ENCODE data around the gene MCM3. TPM values are rescaled to one million over a fixed set of nuclear protein-coding genes. Genes with fewer than 3 reads are reported as not detected.

The MCM3 gene
- total RNA-seq, 1 donor from 2014 or later, result 122 TPM

DNA sequence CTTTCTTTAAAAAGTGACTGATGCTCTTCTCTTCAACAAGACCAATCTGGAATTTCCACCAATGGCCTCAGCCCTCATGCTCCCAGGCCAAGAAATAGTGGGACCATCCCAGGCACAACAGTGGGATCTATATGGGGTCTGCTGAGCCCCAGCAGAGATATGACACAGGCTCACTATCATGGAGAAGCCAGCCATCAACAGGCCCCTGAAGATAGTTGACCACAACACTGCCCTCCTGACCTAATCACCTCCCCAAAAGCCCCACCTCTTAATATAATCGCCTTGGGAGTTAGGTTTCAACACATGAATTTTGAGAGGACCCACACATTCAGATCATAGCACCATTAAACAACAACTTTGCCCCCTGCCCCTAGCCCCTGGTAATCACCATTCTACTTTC lies 16.8 kb upstream of the MCM3 start:
- H3K27ac Mint-ChIP-seq, result no peak overlapping the region
- TF ChIP-seq, protein P1, sequence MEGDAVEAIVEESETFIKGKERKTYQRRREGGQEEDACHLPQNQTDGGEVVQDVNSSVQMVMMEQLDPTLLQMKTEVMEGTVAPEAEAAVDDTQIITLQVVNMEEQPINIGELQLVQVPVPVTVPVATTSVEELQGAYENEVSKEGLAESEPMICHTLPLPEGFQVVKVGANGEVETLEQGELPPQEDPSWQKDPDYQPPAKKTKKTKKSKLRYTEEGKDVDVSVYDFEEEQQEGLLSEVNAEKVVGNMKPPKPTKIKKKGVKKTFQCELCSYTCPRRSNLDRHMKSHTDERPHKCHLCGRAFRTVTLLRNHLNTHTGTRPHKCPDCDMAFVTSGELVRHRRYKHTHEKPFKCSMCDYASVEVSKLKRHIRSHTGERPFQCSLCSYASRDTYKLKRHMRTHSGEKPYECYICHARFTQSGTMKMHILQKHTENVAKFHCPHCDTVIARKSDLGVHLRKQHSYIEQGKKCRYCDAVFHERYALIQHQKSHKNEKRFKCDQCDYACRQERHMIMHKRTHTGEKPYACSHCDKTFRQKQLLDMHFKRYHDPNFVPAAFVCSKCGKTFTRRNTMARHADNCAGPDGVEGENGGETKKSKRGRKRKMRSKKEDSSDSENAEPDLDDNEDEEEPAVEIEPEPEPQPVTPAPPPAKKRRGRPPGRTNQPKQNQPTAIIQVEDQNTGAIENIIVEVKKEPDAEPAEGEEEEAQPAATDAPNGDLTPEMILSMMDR (conservative IDR thresholded peaks at IDR 0.05), result no peak
- H3K4me3 Mint-ChIP-seq, result no peak overlapping the region
- peaks cover 19% of the 10 kb centered on the region for H3K4me1 Mint-ChIP-seq (ENCODE audit: unreplicated experiment)
- DNase-seq (ENCODE audit: extremely low spot score, unreplicated experiment), result no peak
- H3K36me3 Mint-ChIP-seq, result no peaks in the 10 kb centered on the region
- peaks cover 4% of the 10 kb centered on the region for H3K9me3 Mint-ChIP-seq
- no peaks in the 10 kb centered on the region for H3K27me3 Mint-ChIP-seq

- no peaks in the 10 kb centered on the region for H3K36me3 Mint-ChIP-seq
- TF ChIP-seq, protein P1 (conservative IDR thresholded peaks at IDR 0.05), result no peak
- no peaks in the 10 kb centered on the region for H3K27me3 Mint-ChIP-seq
- DNase-seq (ENCODE audit: extremely low spot score, unreplicated experiment), result no peak
- peaks cover 19% of the 10 kb centered on the region for H3K4me1 Mint-ChIP-seq (ENCODE audit: unreplicated experiment)
- H3K4me3 Mint-ChIP-seq, result no peak overlapping the region
- H3K9me3 Mint-ChIP-seq, result peaks cover 4% of the 10 kb centered on the region
- H3K27ac Mint-ChIP-seq, result no peak overlapping the region
Observed at GRCh38 chr6:52300489-52300931, 16.0 kb upstream of the MCM3 start.

GRCh38 chr6:52299653-52300052 lies 15.1 kb upstream of the MCM3 start:
- TF ChIP-seq, protein P1 (conservative IDR thresholded peaks at IDR 0.05), result no peak
- peaks cover 11% of the 10 kb centered on the region for H3K4me1 Mint-ChIP-seq (ENCODE audit: unreplicated experiment)
- H3K36me3 Mint-ChIP-seq, result no peaks in the 10 kb centered on the region
- no peak overlapping the region for H3K27ac Mint-ChIP-seq
- DNase-seq (ENCODE audit: extremely low spot score, unreplicated experiment), result no peak
- H3K9me3 Mint-ChIP-seq, result peaks cover 4% of the 10 kb centered on the region
- H3K4me3 Mint-ChIP-seq, result no peak overlapping the region
- no peaks in the 10 kb centered on the region for H3K27me3 Mint-ChIP-seq

- no peak for DNase-seq (ENCODE audit: extremely low spot score, unreplicated experiment)
- H3K9me3 Mint-ChIP-seq, result peaks cover 4% of the 10 kb centered on the region
Observed at GRCh38 chr6:52297433-52297832, 12.9 kb upstream of the MCM3 start.

GRCh38 chr6:52293067-52293466 lies 8.5 kb upstream of the MCM3 start:
- Mint-ChIP-seq H3K4me1 (ENCODE audit: unreplicated experiment) (no peaks in the 10 kb centered on the region), H3K27ac (no peak overlapping the region), H3K9me3 (peaks cover 4% of the 10 kb centered on the region), H3K27me3 (no peaks in the 10 kb centered on the region), H3K4me3 (no peak overlapping the region), H3K36me3 (no peaks in the 10 kb centered on the region)
- TF ChIP-seq, protein P1 (conservative IDR thresholded peaks at IDR 0.05), result no peak
- no peak for DNase-seq (ENCODE audit: extremely low spot score, unreplicated experiment)

More at GRCh38 chr6:52297433-52297832, 12.9 kb upstream of the MCM3 start:
- Mint-ChIP-seq H3K27me3 (no peaks in the 10 kb centered on the region), H3K4me3 (no peak overlapping the region), H3K27ac (no peak overlapping the region), H3K4me1 (ENCODE audit: unreplicated experiment) (no peaks in the 10 kb centered on the region), H3K36me3 (no peaks in the 10 kb centered on the region)
- TF ChIP-seq, protein P1 (conservative IDR thresholded peaks at IDR 0.05), result no peak

DNA sequence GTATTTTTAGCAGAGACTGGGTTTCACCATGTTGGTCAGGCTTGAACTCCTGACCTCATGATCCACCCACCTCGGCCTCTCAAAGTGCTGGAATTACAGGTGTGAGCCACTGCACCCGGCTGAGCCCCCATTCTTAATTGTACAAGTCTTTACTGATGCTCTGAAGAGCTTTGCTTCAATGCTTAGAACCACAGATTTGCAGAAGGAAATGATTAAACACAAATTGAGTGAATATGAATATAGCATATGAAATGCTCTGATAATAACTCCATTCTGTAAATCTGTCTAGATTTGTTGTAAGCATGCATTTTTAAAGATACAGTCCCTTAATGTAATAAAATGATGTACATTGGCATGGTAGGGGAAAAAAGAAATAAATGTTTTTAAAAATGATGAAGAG lies 4.3 kb upstream of the MCM3 start:
- DNase-seq (ENCODE audit: extremely low spot score, unreplicated experiment), result no peak
- Mint-ChIP-seq H3K27me3 (no peaks in the 10 kb centered on the region), H3K9me3 (no peaks in the 10 kb centered on the region), H3K27ac (no peak overlapping the region), H3K4me3 (no peak overlapping the region), H3K4me1 (ENCODE audit: unreplicated experiment) (peaks cover 6% of the 10 kb centered on the region), H3K36me3 (no peaks in the 10 kb centered on the region)
- TF ChIP-seq, protein P1 (conservative IDR thresholded peaks at IDR 0.05), result no peak
